Activated CD4-positive, alpha-beta T cell treated with anti-CD3 and anti-CD28 coated beads, Interleukin-2, Interleukin-4, amounts not matched to agents 100 ng/mL and 50 ng/mL, durations not matched to agents 16 hours and 8 hours (primary cell): ENCODE data around the gene HPX.

Experiments used
- DNase-seq: peaks from one replicate; pipeline ENCODE4 v3.0.0-alpha.2; 2020; ENCODE audit warnings: low spot score

HPX gene

DNA sequence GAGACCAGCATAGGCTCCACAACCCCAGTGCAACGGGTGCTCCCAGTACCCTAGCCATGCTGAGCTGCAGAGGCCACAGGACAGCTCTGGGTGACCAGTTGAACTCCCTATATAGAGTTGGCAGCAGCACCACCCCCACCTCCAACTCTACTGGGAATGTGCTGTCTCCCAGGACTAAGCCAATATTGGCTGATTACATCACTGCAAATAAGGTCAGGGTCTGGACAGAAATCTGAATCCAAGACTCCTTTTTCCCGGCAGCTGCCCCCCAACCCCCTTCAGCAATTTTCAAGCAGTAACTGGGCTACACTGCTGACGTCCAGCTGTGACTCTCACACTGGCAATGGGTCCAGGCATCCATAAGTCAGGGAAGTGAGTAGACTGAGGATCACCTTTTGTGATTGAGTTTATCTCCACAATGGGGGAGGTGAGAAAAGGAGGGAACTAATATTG lies at the start of gene HPX:
HPX (minus strand) TSS at position 82 of the 453 bp plus-strand sequence; CDS start at position 58, 24 bp downstream.
- DNase-seq, result no peak

DNA sequence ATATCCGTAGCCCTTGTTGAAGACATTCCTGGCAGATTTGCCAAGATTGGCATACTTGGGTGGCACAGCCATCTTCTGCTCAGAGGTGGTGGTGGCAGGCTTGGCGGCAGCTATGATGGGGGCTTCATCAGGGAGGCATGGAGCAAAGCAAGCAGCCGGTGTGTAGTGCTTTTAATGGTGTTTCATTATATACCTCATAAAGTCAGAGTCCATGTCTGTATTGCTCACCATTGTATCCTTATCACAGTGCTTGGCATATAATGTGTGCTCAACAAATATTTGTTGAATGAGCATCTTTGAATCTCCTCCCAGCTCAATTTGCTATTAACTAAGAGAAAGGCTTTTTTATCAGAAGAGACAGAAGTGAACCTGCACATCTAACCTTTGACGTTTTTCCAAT lies 48.5 kb upstream of the HPX start:
- no peak for DNase-seq

DNA sequence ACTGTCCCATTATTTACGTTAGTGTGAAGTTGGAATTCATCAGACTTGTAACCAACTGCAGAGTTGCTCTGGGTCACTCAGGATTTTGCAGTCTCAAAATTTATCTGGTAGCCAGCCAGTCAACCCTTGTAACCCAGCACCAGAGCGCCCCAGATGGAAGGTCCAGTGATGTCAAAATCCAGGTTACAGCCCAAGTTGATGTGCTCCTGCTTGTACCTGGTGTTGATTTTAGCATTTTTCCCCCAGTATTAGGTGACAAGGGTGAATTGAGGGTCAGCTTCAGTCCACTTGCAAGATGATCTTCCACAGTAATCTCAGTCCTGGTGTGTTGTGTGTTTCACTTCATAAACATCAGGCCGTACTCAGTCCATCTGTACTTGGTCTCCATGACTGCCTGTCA lies 48.0 kb upstream of the HPX start:
- DNase-seq, result no peak

- DNase-seq, result no peak
These were observed 47.6 kb upstream of the HPX start for GRCh38 chr11:6488342-6488741.

GRCh38 chr11:6486938-6487337 lies 46.2 kb upstream of the HPX start:
- no peak for DNase-seq

DNA sequence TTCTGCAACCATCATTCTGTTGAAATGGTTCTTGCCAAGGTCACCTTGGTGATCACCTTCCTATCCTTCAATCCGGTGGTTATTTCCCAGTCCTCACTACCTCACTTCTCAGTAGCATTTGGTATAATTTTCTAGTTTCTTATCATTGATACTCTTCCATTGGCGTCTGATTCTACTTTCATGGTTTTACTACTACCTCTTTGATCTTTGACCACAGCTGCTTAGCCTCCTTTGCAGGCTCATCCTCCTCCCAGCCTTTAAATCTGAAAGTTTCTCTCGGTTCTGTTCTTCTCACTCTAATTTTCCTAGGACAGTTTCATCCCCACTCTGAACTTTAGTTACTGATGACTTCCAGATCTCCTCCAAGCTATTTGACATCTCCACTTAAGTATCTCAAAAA lies 45.5 kb upstream of the HPX start:
- DNase-seq, result no peak

GRCh38 chr11:6485661-6486060 lies 44.9 kb upstream of the HPX start:
- DNase-seq, result no peak

DNA sequence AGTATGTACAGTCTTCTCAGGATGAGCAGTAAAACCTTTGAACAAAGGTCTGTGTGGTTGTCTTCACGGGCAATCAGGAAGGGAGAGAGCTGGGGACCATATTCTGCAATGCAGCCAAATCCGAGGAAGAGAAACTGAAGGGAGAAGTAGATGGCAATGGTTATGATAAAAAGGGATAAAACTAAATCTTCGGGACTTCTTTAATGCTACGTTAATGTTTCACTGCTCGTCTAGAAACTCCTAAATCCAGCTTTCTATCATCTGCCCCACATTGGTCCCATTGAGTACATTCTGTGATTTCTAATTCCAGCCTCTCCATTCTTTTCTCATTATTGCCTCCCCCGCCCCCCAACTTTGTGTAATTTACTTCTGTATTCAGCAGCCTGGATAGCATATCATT lies 42.2 kb upstream of the HPX start:
- DNase-seq, result no peak

GRCh38 chr11:6482441-6482840 lies 41.7 kb upstream of the HPX start:
- no peak for DNase-seq

- DNase-seq, result no peak
These were observed 41.1 kb upstream of the HPX start for GRCh38 chr11:6481924-6482275.

GRCh38 chr11:6481012-6481923 lies 40.5 kb upstream of the HPX start, which contains the start of the genes ARFIP2 and TIMM10B:
Gene ARFIP2 (minus strand): TSS chr11:6481331. CDS start chr11:6480421, 910 bp downstream.
Gene TIMM10B (plus strand): TSS chr11:6481501. CDS start chr11:6481517, 16 bp downstream.
- peak; percentile 98 for DNase-seq

- no peak for DNase-seq
These were observed 39.6 kb upstream of the HPX start for GRCh38 chr11:6480299-6480914.

DNA sequence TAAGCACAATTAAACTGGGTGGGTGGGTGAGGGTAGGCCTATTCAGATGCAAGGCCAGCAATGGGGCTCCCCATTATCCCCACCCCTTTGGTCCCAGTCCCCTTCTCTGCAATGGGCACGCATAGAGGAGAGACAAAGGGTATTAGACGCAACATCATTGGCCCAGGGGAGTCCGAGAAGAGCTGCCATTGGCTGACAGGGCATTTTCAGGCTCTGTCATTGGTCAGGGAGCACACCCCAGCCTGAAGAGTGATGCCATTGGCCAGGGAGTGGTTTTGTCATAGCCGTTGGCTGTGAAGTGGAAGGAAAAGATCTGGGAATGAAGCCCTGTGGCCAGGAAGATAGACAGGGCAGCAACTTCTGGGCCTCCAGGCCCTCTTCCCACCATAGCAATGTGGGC lies 35.8 kb upstream of the HPX start:
- DNase-seq, result no peak

- DNase-seq, result no peak
These were observed 35.1 kb upstream of the HPX start for GRCh38 chr11:6475936-6476335.

DNA sequence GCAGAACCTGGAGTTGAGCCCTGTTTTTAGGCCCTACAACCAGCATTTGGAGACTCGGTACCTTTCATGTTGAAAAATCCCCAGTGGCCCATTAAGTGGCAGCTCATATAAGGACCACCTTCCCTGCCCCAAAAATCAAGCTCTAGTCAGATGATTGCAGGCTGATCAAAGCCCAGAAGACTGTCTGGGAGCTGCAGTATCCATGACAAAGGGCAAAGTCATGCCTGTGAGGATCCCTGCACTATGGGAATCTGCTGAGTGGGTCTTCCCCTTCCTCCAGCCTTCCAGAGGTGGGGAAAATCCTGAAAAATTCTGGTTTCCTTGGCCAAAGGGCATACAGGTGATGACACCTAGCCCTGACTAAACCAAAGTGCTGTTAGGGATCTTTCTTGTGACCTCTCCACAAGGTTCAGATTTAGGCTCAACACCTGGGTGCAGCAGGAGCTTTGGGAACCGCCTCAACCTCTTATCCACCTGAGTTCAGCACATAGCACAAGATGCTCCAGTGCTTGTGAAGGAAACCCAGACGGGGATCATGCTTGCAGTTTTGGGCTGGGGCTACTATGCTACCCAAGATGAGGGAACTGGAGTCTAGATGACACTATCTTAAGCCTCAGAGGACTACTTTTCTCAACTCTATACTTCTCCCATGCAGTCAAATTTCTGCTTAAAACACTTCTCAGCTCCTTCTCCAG lies 34.2 kb upstream of the HPX start:
- DNase-seq, result no peak

- DNase-seq, result no peak
These were observed 33.6 kb upstream of the HPX start for GRCh38 chr11:6474413-6474792.

DNA sequence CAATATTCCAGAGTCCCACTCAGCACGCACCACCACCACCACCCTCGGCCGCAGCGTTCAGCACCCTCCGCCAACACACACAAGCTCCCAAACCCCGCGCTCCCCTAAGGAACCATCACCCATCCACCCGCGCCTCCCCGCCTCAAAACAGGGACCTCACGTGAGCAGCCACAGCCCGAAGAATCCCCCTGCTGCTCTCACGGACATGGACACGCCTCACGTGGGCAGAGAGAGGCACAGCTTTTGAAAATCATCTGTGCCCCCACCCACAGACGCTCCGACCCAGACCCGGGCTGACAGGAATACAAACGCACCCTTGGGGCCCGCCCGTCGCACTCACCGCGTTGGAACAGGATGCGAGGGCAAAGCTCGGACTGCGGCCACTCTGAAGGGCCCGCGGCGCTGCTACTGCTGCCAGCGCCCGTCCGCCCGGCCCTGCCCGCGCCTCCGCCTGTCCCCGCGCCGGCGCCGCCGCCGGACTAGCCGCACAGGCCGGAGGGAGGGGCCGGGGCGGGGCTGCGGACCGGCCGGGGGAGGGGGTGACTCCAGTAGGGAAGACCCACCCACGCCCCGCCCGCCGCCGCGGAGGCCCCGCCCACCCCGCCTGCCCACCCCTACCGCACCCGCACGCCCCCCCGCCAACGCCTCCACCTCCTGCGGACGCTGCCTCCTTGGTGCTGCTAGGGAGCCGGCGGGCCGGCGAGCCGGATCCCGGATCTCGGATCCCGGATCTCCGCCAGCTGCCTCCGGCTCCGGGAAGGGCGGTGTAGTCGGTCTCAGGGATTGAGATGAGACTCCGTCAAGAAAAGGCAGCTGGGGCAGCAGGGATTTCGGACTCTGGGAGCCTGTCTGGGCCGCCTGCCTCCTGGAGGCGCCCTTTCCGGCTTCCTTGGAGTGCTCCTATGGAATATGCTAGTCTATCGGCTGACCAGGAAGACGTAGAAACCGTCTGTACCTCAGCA lies 32.9 kb upstream of the HPX start, which contains the start of gene TRIM3:
TRIM3 (minus strand) TSS at position 491 of the 962 bp plus-strand sequence. CDS start 8,246 bp downstream, outside the sequence.
- DNase-seq, result peak; percentile 48

DNA sequence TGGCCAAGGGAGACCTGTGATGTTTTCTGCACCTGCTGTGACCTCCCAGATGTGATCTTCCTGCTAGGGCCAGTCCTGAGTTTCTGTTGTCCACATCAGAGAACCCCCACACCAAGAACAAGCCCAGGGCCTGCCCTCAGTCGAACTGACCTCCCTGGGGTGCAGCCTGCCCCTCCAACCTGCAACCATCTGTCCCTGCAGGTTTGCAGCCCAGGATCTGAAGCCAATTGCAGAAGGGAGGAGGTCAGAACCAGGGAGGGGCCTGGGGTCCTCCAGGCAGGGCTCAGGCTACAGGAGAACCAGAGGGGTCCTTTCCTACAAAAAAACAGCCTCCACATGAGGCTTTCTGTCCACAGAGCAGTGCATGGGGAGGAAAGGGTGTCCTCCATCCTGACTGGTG lies 32.1 kb upstream of the HPX start:
- DNase-seq, result no peak

DNA sequence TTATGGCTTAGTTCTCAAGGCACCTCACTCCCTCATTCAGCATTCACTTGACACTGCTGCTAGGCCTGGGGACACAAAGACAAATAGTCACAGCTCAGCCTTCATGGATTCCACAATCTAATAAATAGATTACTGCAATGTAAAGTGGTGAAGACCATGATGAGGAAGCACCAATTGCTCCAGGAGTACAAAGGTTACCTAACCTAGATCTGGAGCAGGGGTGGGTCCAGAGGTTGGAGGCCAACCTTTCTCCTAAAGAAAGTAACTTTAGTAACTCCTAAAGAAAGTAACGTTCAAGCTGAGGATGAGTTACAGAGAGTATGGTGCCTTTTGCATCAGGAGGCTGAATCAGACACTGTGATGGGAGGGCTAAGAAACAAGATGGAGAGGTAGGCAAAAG lies 28.8 kb upstream of the HPX start:
- no peak for DNase-seq

GRCh38 chr11:6468712-6469495 lies 28.1 kb upstream of the HPX start:
- no peak for DNase-seq

DNA sequence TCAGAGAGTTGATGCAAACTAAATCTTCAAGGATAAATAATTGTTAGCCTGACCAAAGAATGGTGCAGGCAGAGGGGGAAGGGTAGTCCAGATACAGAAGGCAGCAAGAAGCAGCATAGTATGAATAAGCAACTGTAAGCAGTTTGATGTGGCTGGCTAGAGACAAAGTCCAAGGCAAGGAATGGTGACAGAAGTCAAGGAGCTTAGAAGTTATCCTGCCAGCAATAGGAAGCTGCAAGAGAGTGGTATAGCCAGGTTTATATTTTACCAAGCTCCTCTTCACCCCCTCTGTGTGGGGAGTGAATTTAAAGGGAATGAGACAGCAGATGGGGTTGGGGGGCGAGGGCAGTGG lies 18.3 kb upstream of the HPX start:
- DNase-seq, result no peak
